ENCODE measurements around the gene SAFB.

The SAFB gene

DNA sequence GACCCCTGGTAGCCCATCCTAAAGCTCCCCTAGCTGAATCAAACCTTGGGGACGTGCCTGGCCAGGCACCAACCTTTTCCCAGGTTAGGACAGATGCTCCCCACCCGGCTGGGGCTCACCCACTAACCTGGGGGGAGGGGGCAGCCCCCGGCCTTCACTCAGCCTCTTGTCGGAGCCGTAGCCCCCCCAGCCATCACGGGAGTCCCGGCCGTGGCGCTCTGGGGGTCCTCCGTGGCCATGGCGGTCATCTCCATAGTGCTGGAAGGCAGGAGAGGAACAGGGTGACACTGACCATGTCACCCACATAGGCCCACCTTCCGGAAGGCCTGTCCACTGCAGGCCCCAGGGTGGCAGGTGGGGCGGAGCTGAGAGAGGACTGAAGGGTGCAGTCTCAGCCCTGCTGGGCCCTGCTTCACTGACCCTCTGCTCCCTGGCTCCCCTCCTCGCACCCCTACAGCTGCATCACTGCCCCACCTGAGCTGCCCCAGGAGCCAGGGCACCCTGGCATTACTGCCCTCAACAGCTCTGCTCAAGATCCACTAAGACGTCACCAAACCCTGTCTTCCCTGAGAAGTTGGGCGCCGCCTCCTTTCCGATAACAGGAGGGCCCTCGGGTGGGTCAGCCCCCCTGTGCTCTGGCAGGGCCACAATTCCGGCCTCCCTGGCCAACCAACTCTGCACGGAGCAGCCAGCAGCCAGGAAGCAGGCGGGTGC lies 32.6 kb upstream of the SAFB start:
- no peak for TF ChIP-seq ISL1 (CRISPR knock-in tag; IDR thresholded peaks at IDR 0.05)
- TF ChIP-seq SNAI2 (CRISPR knock-in tag; IDR thresholded peaks at IDR 0.05): no peak
- TF ChIP-seq, protein P1, sequence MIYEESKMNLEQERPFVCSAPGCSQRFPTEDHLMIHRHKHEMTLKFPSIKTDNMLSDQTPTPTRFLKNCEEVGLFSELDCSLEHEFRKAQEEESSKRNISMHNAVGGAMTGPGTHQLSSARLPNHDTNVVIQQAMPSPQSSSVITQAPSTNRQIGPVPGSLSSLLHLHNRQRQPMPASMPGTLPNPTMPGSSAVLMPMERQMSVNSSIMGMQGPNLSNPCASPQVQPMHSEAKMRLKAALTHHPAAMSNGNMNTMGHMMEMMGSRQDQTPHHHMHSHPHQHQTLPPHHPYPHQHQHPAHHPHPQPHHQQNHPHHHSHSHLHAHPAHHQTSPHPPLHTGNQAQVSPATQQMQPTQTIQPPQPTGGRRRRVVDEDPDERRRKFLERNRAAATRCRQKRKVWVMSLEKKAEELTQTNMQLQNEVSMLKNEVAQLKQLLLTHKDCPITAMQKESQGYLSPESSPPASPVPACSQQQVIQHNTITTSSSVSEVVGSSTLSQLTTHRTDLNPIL (CRISPR knock-in tag; IDR thresholded peaks at IDR 0.05; ENCODE audit: low read depth): no peak
- no peak for TF ChIP-seq ZFP3 (CRISPR knock-in tag; IDR thresholded peaks at IDR 0.05)
- no peak for TF ChIP-seq ZC3H10 (CRISPR knock-in tag; IDR thresholded peaks at IDR 0.05)
- TF ChIP-seq ESRRG (CRISPR knock-in tag; IDR thresholded peaks at IDR 0.05): no peak
- no peak for TF ChIP-seq ZNF70 (CRISPR knock-in tag; IDR thresholded peaks at IDR 0.05)
- no peak for TF ChIP-seq TOX (CRISPR knock-in tag; IDR thresholded peaks at IDR 0.05; ENCODE audit: borderline replicate concordance)
- TF ChIP-seq, protein P2, sequence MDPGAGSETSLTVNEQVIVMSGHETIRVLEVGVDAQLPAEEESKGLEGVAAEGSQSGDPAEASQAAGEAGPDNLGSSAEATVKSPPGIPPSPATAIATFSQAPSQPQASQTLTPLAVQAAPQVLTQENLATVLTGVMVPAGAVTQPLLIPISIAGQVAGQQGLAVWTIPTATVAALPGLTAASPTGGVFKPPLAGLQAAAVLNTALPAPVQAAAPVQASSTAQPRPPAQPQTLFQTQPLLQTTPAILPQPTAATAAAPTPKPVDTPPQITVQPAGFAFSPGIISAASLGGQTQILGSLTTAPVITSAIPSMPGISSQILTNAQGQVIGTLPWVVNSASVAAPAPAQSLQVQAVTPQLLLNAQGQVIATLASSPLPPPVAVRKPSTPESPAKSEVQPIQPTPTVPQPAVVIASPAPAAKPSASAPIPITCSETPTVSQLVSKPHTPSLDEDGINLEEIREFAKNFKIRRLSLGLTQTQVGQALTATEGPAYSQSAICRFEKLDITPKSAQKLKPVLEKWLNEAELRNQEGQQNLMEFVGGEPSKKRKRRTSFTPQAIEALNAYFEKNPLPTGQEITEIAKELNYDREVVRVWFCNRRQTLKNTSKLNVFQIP (CRISPR knock-in tag; IDR thresholded peaks at IDR 0.05; ENCODE audit: borderline replicate concordance, low read depth): no peak
- no peak for ATAC-seq

DNA sequence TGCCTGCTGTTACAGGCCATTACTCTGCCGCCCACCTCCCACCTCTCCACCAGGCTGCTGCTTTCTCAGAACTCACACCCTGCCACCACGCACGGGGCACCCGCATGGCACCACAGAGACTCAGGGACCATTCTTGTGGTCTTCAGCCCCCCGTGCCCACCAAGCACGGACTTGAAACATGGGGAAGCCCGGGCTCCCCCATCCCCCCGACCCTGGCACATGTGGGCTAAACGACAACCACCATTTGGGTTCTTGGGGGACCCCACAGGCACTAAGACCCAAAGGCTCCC lies 32.1 kb upstream of the SAFB start:
- TF ChIP-seq ZC3H10 (CRISPR knock-in tag; IDR thresholded peaks at IDR 0.05) (no peak), ZNF70 (CRISPR knock-in tag; IDR thresholded peaks at IDR 0.05) (no peak), OSR1 (CRISPR knock-in tag; IDR thresholded peaks at IDR 0.05) (no peak)
- no peak for ATAC-seq

DNA sequence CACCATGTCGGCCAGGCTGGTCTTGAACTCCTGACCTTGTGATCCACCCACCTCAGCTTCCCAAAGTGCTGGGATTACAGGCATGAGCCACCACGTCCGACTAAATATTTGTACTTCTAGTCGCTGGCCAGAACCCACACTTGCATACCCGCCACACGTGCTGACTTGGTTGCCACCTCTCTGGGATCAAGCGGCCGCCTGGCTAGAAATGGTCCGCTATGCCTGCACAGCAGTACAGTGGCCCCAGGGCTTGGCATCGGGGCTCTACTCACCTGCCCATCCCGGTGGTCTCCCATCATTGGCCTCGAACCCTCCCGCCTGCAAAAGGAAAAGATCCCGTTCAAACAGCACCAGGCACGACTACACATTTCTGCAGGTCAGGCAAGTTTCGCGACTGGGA lies 31.4 kb upstream of the SAFB start:
- TF ChIP-seq ISL1 (CRISPR knock-in tag; IDR thresholded peaks at IDR 0.05): no peak
- no peak for TF ChIP-seq RARB (CRISPR knock-in tag; IDR thresholded peaks at IDR 0.05)
- no peak for TF ChIP-seq ZNF565 (CRISPR knock-in tag; conservative IDR thresholded peaks at IDR 0.05; ENCODE audit: low read depth)
- TF ChIP-seq ARNTL (CRISPR knock-in tag; IDR thresholded peaks at IDR 0.05; ENCODE audit: borderline replicate concordance, low read depth): no peak
- TF ChIP-seq ZFP3 (CRISPR knock-in tag; IDR thresholded peaks at IDR 0.05): no peak
- no peak for ATAC-seq

DNA sequence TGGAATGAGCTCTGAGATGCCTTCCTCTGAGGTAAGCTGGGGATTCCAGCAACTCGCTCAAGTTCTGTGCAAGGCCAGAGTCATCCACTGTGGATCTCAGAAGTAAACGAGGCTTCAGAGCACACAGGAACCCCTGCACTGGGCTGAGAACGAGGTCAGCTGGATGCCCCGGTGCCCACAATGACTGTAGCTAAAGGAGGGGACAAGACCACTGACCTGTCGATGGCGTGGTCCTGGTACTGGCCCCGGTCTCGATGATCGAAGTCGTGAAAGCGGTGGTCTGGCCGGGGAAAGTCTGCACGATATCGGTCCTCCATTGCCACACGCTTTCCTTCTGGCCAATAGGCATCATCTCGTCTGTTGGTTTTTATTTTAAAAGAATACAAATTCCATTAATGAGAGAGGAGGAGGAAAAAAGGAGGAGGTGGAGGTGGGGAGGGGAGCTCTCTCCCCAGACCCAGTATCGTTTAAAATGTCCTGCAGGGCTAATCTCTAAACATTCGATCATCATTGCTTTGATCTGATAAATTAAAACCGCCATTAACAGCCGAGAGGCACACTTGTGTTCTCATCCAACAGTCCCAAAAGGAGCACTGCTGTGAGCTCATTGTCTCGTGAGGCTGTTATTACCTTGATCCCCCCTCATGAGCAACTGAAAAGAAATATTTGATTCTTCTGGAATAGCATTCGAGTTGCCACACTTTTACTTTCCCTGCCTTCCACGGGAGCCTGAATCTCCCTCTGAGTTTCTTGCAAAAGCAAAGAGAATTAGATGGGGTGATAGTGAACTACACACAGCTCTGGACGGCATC lies 30.1 kb upstream of the SAFB start:
- no peak for ATAC-seq
- TF ChIP-seq OSR1 (CRISPR knock-in tag; IDR thresholded peaks at IDR 0.05): no peak
- TF ChIP-seq, protein P3, sequence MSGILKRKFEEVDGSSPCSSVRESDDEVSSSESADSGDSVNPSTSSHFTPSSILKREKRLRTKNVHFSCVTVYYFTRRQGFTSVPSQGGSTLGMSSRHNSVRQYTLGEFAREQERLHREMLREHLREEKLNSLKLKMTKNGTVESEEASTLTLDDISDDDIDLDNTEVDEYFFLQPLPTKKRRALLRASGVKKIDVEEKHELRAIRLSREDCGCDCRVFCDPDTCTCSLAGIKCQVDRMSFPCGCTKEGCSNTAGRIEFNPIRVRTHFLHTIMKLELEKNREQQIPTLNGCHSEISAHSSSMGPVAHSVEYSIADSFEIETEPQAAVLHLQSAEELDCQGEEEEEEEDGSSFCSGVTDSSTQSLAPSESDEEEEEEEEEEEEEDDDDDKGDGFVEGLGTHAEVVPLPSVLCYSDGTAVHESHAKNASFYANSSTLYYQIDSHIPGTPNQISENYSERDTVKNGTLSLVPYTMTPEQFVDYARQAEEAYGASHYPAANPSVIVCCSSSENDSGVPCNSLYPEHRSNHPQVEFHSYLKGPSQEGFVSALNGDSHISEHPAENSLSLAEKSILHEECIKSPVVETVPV (CRISPR knock-in tag; IDR thresholded peaks at IDR 0.05): no peak
- TF ChIP-seq ZFP3 (CRISPR knock-in tag; IDR thresholded peaks at IDR 0.05): no peak
- no peak for TF ChIP-seq ARNTL (CRISPR knock-in tag; IDR thresholded peaks at IDR 0.05; ENCODE audit: borderline replicate concordance, low read depth)
- TF ChIP-seq CSDC2 (CRISPR knock-in tag; IDR thresholded peaks at IDR 0.05): no peak
- TF ChIP-seq ZC3H10 (CRISPR knock-in tag; IDR thresholded peaks at IDR 0.05): no peak
- TF ChIP-seq ESRRG (CRISPR knock-in tag; IDR thresholded peaks at IDR 0.05): no peak
- no peak for TF ChIP-seq SNAI2 (CRISPR knock-in tag; IDR thresholded peaks at IDR 0.05)
- no peak for TF ChIP-seq ISL1 (CRISPR knock-in tag; IDR thresholded peaks at IDR 0.05)
- TF ChIP-seq RARB (CRISPR knock-in tag; IDR thresholded peaks at IDR 0.05): no peak
- no peak for TF ChIP-seq ZNF565 (CRISPR knock-in tag; conservative IDR thresholded peaks at IDR 0.05; ENCODE audit: low read depth)
- no peak for TF ChIP-seq GLIS3 (CRISPR knock-in tag; IDR thresholded peaks at IDR 0.05)

DNA sequence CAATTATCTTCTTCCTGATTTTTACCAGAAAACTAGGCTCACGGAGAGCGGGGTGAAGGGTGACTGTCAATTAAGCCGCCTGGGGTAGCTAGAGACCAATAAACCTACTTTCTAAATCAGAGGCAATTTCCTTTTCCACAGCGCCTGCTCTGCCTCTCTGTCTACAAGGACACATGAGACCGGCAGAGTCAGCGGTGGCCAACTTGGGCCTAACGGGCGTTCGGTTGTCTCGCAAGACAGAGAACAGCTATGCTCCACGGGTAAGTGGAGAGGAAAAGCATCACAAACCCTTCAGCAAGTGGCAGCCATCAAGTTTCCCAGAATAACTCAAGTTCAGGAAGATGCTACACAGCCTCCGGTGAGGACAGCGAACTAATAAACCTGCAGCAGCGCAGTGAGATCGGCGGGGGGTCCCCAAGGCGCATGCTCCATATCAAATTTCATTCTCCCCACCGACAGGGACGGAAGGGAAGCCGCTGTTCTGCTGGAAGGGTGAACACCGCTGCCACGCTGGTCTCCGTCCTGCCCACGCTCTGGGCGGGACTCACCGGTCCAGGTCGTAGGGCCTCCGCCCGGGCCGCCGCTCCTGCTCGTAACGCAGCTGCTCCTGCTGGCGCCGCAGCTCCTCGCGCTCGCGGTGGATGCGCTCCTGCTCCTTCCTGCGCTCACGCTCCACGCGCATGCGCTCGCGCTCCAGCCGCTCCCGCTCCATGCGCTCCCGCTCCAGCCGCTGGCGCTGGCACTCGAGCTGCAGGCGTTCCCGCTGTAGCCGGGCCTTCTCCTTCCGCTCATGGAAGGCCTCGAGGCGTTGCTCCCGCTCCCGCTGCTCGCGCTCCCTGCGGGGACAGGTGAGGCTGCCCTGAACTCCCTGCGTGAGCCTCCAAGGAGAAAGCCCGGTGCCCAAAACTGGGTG lies 29.3 kb upstream of the SAFB start:
- TF ChIP-seq, protein P2 (CRISPR knock-in tag; IDR thresholded peaks at IDR 0.05; ENCODE audit: borderline replicate concordance, low read depth): no peak
- TF ChIP-seq BACH2 (CRISPR knock-in tag; IDR thresholded peaks at IDR 0.05; ENCODE audit: borderline replicate concordance) (no peak), RARB (CRISPR knock-in tag; IDR thresholded peaks at IDR 0.05) (no peak), TOX (CRISPR knock-in tag; IDR thresholded peaks at IDR 0.05; ENCODE audit: borderline replicate concordance) (no peak), ESRRG (CRISPR knock-in tag; IDR thresholded peaks at IDR 0.05) (no peak), TCF4 (CRISPR knock-in tag; IDR thresholded peaks at IDR 0.05; ENCODE audit: borderline replicate concordance) (no peak), ZNF8 (CRISPR knock-in tag; IDR thresholded peaks at IDR 0.05) (no peak), ZFP3 (CRISPR knock-in tag; IDR thresholded peaks at IDR 0.05) (no peak), ZNF565 (CRISPR knock-in tag; conservative IDR thresholded peaks at IDR 0.05; ENCODE audit: low read depth) (no peak), ZNF70 (CRISPR knock-in tag; IDR thresholded peaks at IDR 0.05) (no peak)

More for the DNA sequence above, 29.3 kb upstream of the SAFB start:
- no peak for ATAC-seq
